GM18868 (cell line): ENCODE data around the gene CIDEC.
"Not testable (repeated sequence)": the region's sequence is repeated elsewhere in the genome, so short reads cannot be mapped to it uniquely, and the experiment has no call there.

Experiments used
- ATAC-seq: cut with Tn5 transposase; IDR thresholded peaks from one replicate; pipeline ENCODE4 v1.9.1; 2021; ENCODE audit warnings: mild to moderate bottlenecking, moderate library complexity; ENCODE audit not compliant: unreplicated experiment

The CIDEC gene

GRCh38 chr3:9902372-9903237 lies 22.6 kb upstream of the CIDEC start, which contains the start of gene IL17RE:
Gene IL17RE, plus strand, starts transcription at chr3:9902848. Its CDS starts 85 bp downstream, at chr3:9902933.
- no peak for ATAC-seq

- no peak for ATAC-seq
These were observed 21.9 kb upstream of the CIDEC start for GRCh38 chr3:9901967-9902366.

GRCh38 chr3:9900965-9901415 lies 20.9 kb upstream of the CIDEC start:
- ATAC-seq: not testable (repeated sequence)

GRCh38 chr3:9899289-9899791 lies 19.3 kb upstream of the CIDEC start:
- ATAC-seq: no peak

GRCh38 chr3:9898467-9899241 lies 18.6 kb upstream of the CIDEC start:
- ATAC-seq: no peak

GRCh38 chr3:9897408-9898372 lies 17.6 kb upstream of the CIDEC start:
- ATAC-seq: no peak

- ATAC-seq: not testable (repeated sequence)
These were observed 16.8 kb upstream of the CIDEC start for GRCh38 chr3:9896755-9897407.

GRCh38 chr3:9895715-9896114 lies 15.7 kb upstream of the CIDEC start:
- not testable (repeated sequence) for ATAC-seq

- no peak for ATAC-seq
These were observed 13.7 kb upstream of the CIDEC start for GRCh38 chr3:9893739-9894138.

GRCh38 chr3:9891072-9891622 lies 11.1 kb upstream of the CIDEC start:
- ATAC-seq: no peak

- peak; percentile 73 for ATAC-seq
These were observed 10.4 kb upstream of the CIDEC start, which contains the start of gene JAGN1 for GRCh38 chr3:9890249-9891071. Gene JAGN1, plus strand, starts transcription at chr3:9890610. Its CDS starts 113 bp downstream, at chr3:9890723.

GRCh38 chr3:9889405-9889804 lies 9.4 kb upstream of the CIDEC start:
- ATAC-seq: no peak

GRCh38 chr3:9888540-9888939 lies 8.5 kb upstream of the CIDEC start:
- ATAC-seq: no peak

- ATAC-seq: no peak
These were observed 7.4 kb upstream of the CIDEC start for GRCh38 chr3:9887480-9887879.

GRCh38 chr3:9886328-9886727 lies 6.3 kb upstream of the CIDEC start:
- no peak for ATAC-seq

- no peak for ATAC-seq
These were observed 4.6 kb upstream of the CIDEC start for GRCh38 chr3:9884555-9885165.

- no peak for ATAC-seq
These were observed 3.9 kb upstream of the CIDEC start for GRCh38 chr3:9883706-9884554.
